Measurements from ENCODE around the gene CDC73. TPM values are rescaled to one million over a fixed set of nuclear protein-coding genes. Genes with fewer than 3 reads are reported as not detected.
"Not testable (repeated sequence)": the region's sequence is repeated elsewhere in the genome, so short reads cannot be mapped to it uniquely, and the experiment has no call there.

The CDC73 gene
- total and polyA plus RNA-seq, 4 donors = 20.2 to 44.0 (median 26.7) TPM

DNA sequence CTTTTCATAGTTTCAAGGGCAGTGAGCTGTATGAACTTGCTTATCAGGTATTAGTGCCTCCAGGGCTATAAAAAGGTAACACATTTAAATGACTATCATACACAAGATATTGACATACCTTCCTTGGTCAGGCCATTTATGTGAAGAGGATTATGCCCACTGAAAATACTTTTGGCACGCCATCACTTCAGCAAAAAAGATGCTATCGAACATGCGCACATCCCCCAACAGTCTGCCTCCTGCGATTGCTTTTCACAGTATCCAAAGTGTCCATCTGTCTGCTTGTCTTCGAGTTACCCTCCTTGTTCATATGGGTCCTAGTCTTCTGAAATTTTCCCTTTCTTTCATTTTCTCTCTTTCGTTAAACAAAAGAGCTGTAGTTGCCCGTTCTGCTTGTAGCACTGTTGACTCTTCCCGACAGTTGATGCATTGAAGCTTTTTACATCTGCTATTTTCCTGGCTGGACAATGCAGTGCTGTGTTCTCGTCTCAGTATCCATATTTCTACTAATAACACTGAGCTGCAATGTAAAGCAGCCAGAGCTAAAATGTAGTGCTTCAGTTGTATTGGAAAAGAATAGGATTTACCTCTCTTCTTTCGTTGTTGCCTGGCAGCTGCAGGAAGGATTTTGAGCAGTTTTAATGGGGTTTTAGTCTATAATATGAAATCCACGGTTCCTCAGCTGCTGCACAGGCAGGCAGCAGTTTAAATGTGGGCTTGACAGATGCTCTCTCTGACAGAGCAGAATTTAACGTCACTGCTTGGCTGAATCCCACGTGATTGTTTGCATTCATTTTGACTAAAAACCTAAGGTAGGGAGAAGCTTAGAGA is 64.3 kb downstream of the CDC73 start, which contains the start of gene B3GALT2:
TSS of gene B3GALT2 (minus strand) at position 713 of the 831 bp plus-strand sequence. CDS start 5,051 bp downstream, outside the sequence.
- H3K36me3 ChIP-seq (ENCODE audit: control insufficient read depth, insufficient read depth, low read length) = no peaks in the 10 kb centered on the region
- H3K27me3 ChIP-seq (ENCODE audit: control insufficient read depth, insufficient read depth, low read length) = no peaks in the 10 kb centered on the region
- WGBS (ENCODE audit: insufficient coverage) = 6% methylated on average over 12 of the region's 13 CpGs
- peaks cover 3% of the 10 kb centered on the region for H3K4me1 ChIP-seq (ENCODE audit: control insufficient read depth, insufficient read depth, low read length)
- DNase-seq (ENCODE audit: low read depth in 4 of 6, low spot score in 6 of 6) = peak in 5 of 6 donors; percentile 69 to 96 (median 73)
- H3K9me3 ChIP-seq (ENCODE audit: control insufficient read depth, insufficient read depth, low read length) = no peaks in the 10 kb centered on the region
- peak within 1 kb of the TSS; percentile 60 for H3K4me3 ChIP-seq (ENCODE audit: low read depth, low read length)
- peak within 1 kb of the TSS; percentile 89 for H3K27ac ChIP-seq (ENCODE audit: low read depth, low read length)

DNA sequence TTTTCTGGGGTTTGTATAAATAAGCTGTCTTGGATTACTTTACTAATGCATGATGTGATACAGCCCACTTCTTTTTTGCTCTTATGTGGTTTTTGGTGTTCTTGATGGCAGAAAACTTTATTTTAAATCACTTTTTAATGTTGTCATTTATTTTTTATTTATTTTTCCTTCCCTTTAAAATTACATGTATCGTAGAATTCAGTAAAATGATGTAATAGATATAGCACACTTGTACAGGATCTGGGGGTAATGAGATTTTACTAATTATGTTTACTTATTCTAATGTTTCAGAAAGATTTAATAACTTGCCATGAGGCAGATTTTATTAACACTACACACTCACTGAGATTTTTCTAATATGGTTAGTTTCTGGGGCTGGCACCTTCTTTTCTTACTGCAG is 65.3 kb downstream of the CDC73 start:
- Histone ChIP-seq H3K4me1 (ENCODE audit: control insufficient read depth, insufficient read depth, low read length) (peaks cover 3% of the 10 kb centered on the region), H3K4me3 (ENCODE audit: low read depth, low read length) (peak overlapping the region; percentile 60)
- WGBS (ENCODE audit: insufficient coverage) = no CpG with 5 or more reads among the region's 1 CpG

GRCh38 chr1:193188915-193189314 is 67.1 kb downstream of the CDC73 start:
- not testable (repeated sequence) for H3K4me1 ChIP-seq (ENCODE audit: control insufficient read depth, insufficient read depth, low read length); H3K36me3 ChIP-seq (ENCODE audit: control insufficient read depth, insufficient read depth, low read length); H3K9me3 ChIP-seq (ENCODE audit: control insufficient read depth, insufficient read depth, low read length); H3K4me3 ChIP-seq (ENCODE audit: low read depth, low read length); H3K27me3 ChIP-seq (ENCODE audit: control insufficient read depth, insufficient read depth, low read length); H3K27ac ChIP-seq (ENCODE audit: low read depth, low read length); DNase-seq (ENCODE audit: low read depth in 4 of 6, low spot score in 6 of 6)
- WGBS (ENCODE audit: insufficient coverage) = 100% methylated on average over 3 of the region's 7 CpGs

More for the DNA sequence above, 65.3 kb downstream of the CDC73 start:
- H3K27me3 ChIP-seq (ENCODE audit: control insufficient read depth, insufficient read depth, low read length) = no peaks in the 10 kb centered on the region
- no peak for DNase-seq (ENCODE audit: low read depth in 4 of 6, low spot score in 6 of 6)
- H3K27ac ChIP-seq (ENCODE audit: low read depth, low read length) = no peak overlapping the region
- peaks cover under 1% of the 10 kb centered on the region for H3K36me3 ChIP-seq (ENCODE audit: control insufficient read depth, insufficient read depth, low read length)
- H3K9me3 ChIP-seq (ENCODE audit: control insufficient read depth, insufficient read depth, low read length) = no peaks in the 10 kb centered on the region

GRCh38 chr1:193189442-193190095 is 67.7 kb downstream of the CDC73 start:
- H3K27ac ChIP-seq (ENCODE audit: low read depth, low read length) = no peak overlapping the region
- no peak overlapping the region for H3K4me3 ChIP-seq (ENCODE audit: low read depth, low read length)
- H3K9me3 ChIP-seq (ENCODE audit: control insufficient read depth, insufficient read depth, low read length) = peaks cover 5% of the 10 kb centered on the region
- peaks cover 3% of the 10 kb centered on the region for H3K4me1 ChIP-seq (ENCODE audit: control insufficient read depth, insufficient read depth, low read length)
- no CpG with 5 or more reads among the region's 3 CpGs for WGBS (ENCODE audit: insufficient coverage)
- no peak for DNase-seq (ENCODE audit: low read depth in 4 of 6, low spot score in 6 of 6)
- peaks cover 3% of the 10 kb centered on the region for H3K36me3 ChIP-seq (ENCODE audit: control insufficient read depth, insufficient read depth, low read length)
- H3K27me3 ChIP-seq (ENCODE audit: control insufficient read depth, insufficient read depth, low read length) = no peaks in the 10 kb centered on the region

- Histone ChIP-seq H3K27ac (ENCODE audit: low read depth, low read length) (no peak overlapping the region), H3K9me3 (ENCODE audit: control insufficient read depth, insufficient read depth, low read length) (peaks cover 5% of the 10 kb centered on the region), H3K36me3 (ENCODE audit: control insufficient read depth, insufficient read depth, low read length) (peaks cover 3% of the 10 kb centered on the region), H3K4me1 (ENCODE audit: control insufficient read depth, insufficient read depth, low read length) (peaks cover 3% of the 10 kb centered on the region), H3K4me3 (ENCODE audit: low read depth, low read length) (no peak overlapping the region), H3K27me3 (ENCODE audit: control insufficient read depth, insufficient read depth, low read length) (no peaks in the 10 kb centered on the region)
- peak in 2 of 6 donors; percentile 61 to 85 for DNase-seq (ENCODE audit: low read depth in 4 of 6, low spot score in 6 of 6)
These were observed 68.4 kb downstream of the CDC73 start for GRCh38 chr1:193190096-193190744.

DNA sequence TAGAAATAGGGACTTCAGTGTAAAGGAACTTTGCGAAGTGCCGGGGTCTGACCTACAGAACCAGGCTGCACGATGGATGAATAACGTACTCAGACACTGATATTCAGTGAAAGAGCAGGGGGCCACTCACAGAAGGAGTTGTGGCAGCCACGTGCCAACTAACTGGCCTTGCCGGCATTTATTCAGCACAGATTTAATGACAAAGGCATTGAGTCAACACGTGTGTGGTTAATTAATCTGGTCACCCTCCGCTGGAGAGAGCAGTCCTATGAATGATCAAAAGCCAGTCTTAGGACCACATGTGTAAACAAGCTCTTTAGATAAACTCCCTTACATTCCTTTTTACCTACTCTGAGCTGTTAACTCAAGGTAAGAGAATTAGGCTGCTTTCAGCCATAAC is 70.8 kb downstream of the CDC73 start:
- H3K27me3 ChIP-seq (ENCODE audit: control insufficient read depth, insufficient read depth, low read length) = no peaks in the 10 kb centered on the region
- WGBS (ENCODE audit: insufficient coverage) = 95% methylated on average over 7 of the region's 8 CpGs
- H3K27ac ChIP-seq (ENCODE audit: low read depth, low read length) = no peak overlapping the region
- H3K4me1 ChIP-seq (ENCODE audit: control insufficient read depth, insufficient read depth, low read length) = peaks cover 3% of the 10 kb centered on the region
- H3K9me3 ChIP-seq (ENCODE audit: control insufficient read depth, insufficient read depth, low read length) = peaks cover 5% of the 10 kb centered on the region
- H3K36me3 ChIP-seq (ENCODE audit: control insufficient read depth, insufficient read depth, low read length) = peaks cover 3% of the 10 kb centered on the region
- DNase-seq (ENCODE audit: low read depth in 4 of 6, low spot score in 6 of 6) = no peak
- no peak overlapping the region for H3K4me3 ChIP-seq (ENCODE audit: low read depth, low read length)

- H3K4me3 ChIP-seq (ENCODE audit: low read depth, low read length) = no peak overlapping the region
- no peak overlapping the region for H3K27ac ChIP-seq (ENCODE audit: low read depth, low read length)
- H3K9me3 ChIP-seq (ENCODE audit: control insufficient read depth, insufficient read depth, low read length) = no peaks in the 10 kb centered on the region
- no peak for DNase-seq (ENCODE audit: low read depth in 4 of 6, low spot score in 6 of 6)
- H3K4me1 ChIP-seq (ENCODE audit: control insufficient read depth, insufficient read depth, low read length) = no peaks in the 10 kb centered on the region
- WGBS (ENCODE audit: insufficient coverage) = no CpG with 5 or more reads among the region's 4 CpGs
- no peaks in the 10 kb centered on the region for H3K36me3 ChIP-seq (ENCODE audit: control insufficient read depth, insufficient read depth, low read length)
- no peaks in the 10 kb centered on the region for H3K27me3 ChIP-seq (ENCODE audit: control insufficient read depth, insufficient read depth, low read length)
These were observed 78.1 kb downstream of the CDC73 start for GRCh38 chr1:193199940-193200339.

- no CpG with 5 or more reads among the region's 2 CpGs for WGBS (ENCODE audit: insufficient coverage)
- H3K9me3 ChIP-seq (ENCODE audit: control insufficient read depth, insufficient read depth, low read length) = no peaks in the 10 kb centered on the region
- H3K27ac ChIP-seq (ENCODE audit: low read depth, low read length) = no peak overlapping the region
These were observed 79.2 kb downstream of the CDC73 start for GRCh38 chr1:193201021-193201420.

GRCh38 chr1:193210996-193211395 is 89.2 kb downstream of the CDC73 start:
- Histone ChIP-seq H3K36me3 (ENCODE audit: control insufficient read depth, insufficient read depth, low read length) (peaks cover 6% of the 10 kb centered on the region), H3K27me3 (ENCODE audit: control insufficient read depth, insufficient read depth, low read length) (no peaks in the 10 kb centered on the region), H3K4me1 (ENCODE audit: control insufficient read depth, insufficient read depth, low read length) (no peaks in the 10 kb centered on the region), H3K4me3 (ENCODE audit: low read depth, low read length) (no peak overlapping the region), H3K27ac (ENCODE audit: low read depth, low read length) (no peak overlapping the region), H3K9me3 (ENCODE audit: control insufficient read depth, insufficient read depth, low read length) (no peaks in the 10 kb centered on the region)
- WGBS (ENCODE audit: insufficient coverage) = 90% methylated on average over 2 of the region's 7 CpGs
- no peak for DNase-seq (ENCODE audit: low read depth in 4 of 6, low spot score in 6 of 6)

More at GRCh38 chr1:193201021-193201420, 79.2 kb downstream of the CDC73 start:
- no peak for DNase-seq (ENCODE audit: low read depth in 4 of 6, low spot score in 6 of 6)
- H3K4me1 ChIP-seq (ENCODE audit: control insufficient read depth, insufficient read depth, low read length) = no peaks in the 10 kb centered on the region
- H3K36me3 ChIP-seq (ENCODE audit: control insufficient read depth, insufficient read depth, low read length) = no peaks in the 10 kb centered on the region
- no peak overlapping the region for H3K4me3 ChIP-seq (ENCODE audit: low read depth, low read length)
- no peaks in the 10 kb centered on the region for H3K27me3 ChIP-seq (ENCODE audit: control insufficient read depth, insufficient read depth, low read length)
